Upper lobe of left lung (tissue), 4 donors: ENCODE results near the gene ACP6.

Experiments used
- CTCF ChIP-seq, 6 experiments: fragments of 450-650 bp in 4 of 6; fragments of 200-600 bp in 2 of 6; sonication (generic) in 2 of 6; IDR thresholded peaks; one replicate each; pipeline ENCODE4 v1.5.1; 2016 to 2019; ENCODE audit warnings: antibody characterized with exemption in 6 of 6
- EP300 ChIP-seq, 4 donors: sonication (generic); formaldehyde crosslinking; IDR thresholded peaks; one replicate each; pipeline ENCODE4 v1.5.1; 2017; ENCODE audit warnings: antibody characterized with exemption in 4 of 4, control low read depth in 2 of 4
- POLR2A ChIP-seq, 4 donors: fragments of 450-650 bp; IDR thresholded peaks; one replicate each; pipeline ENCODE4 v1.5.1; 2016 to 2017; ENCODE audit warnings: antibody characterized with exemption in 4 of 4, mild to moderate bottlenecking in 2 of 4
- POLR2AphosphoS5 ChIP-seq, 2 donors: sonication (generic); formaldehyde crosslinking; IDR thresholded peaks; one replicate each; pipeline ENCODE4 v1.5.1; 2017; ENCODE audit warnings: antibody characterized with exemption in 2 of 2

- TF ChIP-seq POLR2A (IDR thresholded peaks at IDR 0.05) (no peak), POLR2AphosphoS5 (IDR thresholded peaks at IDR 0.05) (no peak), CTCF (IDR thresholded peaks at IDR 0.05) (no peak), EP300 (IDR thresholded peaks at IDR 0.05) (no peak)
Observed at GRCh38 chr1:147717706-147718097, 47.4 kb upstream of the ACP6 start.
